Gastrocnemius medialis (tissue), 4 donors: ENCODE results near the gene FCF1.

Experiments used
- POLR2A ChIP-seq, 2 donors: fragments of 450-650 bp; IDR thresholded peaks; one replicate each; pipeline ENCODE4 v1.6.1; 2017; ENCODE audit warnings: antibody characterized with exemption in 2 of 2, mild to moderate bottlenecking in 2 of 2, moderate library complexity in 2 of 2
- TF ChIP-seq, protein P1 (sequence below), 5 experiments: fragments of 450-650 bp in 3 of 5; fragments of 200-600 bp in 2 of 5; sonication (generic) in 2 of 5; IDR thresholded peaks in 4 of 5; conservative IDR thresholded peaks in 1 of 5; 1 replicate in 4 of 5; 2 replicates in 1 of 5; pipeline ENCODE4 v1.5.1; 2016 to 2019; ENCODE audit warnings: antibody characterized with exemption in 5 of 5, mild to moderate bottlenecking in 3 of 5, moderate library complexity in 3 of 5

DNA sequence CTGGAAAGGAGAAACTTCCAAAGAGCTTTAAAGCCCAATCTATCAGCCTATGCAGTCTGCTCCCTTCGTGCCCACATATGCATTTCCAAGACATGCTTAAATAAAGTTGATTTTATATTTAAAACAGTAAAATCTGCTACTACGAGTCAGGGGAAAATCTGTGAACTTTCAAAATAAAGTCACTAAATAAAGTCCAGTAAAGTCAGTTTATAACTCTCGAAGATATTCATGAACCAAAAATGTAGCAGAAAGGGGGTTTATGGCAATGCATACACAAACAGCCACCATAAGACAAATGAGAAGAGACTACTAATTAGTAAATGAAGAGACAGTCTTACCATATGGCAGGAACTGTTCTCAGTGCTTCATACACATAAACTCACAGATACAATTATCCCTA lies 19.8 kb upstream of the FCF1 start:
- TF ChIP-seq, protein P1, sequence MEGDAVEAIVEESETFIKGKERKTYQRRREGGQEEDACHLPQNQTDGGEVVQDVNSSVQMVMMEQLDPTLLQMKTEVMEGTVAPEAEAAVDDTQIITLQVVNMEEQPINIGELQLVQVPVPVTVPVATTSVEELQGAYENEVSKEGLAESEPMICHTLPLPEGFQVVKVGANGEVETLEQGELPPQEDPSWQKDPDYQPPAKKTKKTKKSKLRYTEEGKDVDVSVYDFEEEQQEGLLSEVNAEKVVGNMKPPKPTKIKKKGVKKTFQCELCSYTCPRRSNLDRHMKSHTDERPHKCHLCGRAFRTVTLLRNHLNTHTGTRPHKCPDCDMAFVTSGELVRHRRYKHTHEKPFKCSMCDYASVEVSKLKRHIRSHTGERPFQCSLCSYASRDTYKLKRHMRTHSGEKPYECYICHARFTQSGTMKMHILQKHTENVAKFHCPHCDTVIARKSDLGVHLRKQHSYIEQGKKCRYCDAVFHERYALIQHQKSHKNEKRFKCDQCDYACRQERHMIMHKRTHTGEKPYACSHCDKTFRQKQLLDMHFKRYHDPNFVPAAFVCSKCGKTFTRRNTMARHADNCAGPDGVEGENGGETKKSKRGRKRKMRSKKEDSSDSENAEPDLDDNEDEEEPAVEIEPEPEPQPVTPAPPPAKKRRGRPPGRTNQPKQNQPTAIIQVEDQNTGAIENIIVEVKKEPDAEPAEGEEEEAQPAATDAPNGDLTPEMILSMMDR (IDR thresholded peaks at IDR 0.05 in 4 of 5, conservative IDR thresholded peaks at IDR 0.05 in 1 of 5): no peak
- TF ChIP-seq POLR2A (IDR thresholded peaks at IDR 0.05): no peak
